GM12878 (cell line): ENCODE data around the gene MLXIPL.

Experiments
- BACH1 ChIP-seq: fragments of 450-650 bp; IDR thresholded peaks from 2 replicates; pipeline ENCODE4 v1.6.1; 2017; ENCODE audit warnings: mild to moderate bottlenecking, borderline replicate concordance
- CREB1 ChIP-seq: IDR thresholded peaks from 2 replicates; pipeline ENCODE4 v1.6.1; 2012; ENCODE audit warnings: low read depth, mild to moderate bottlenecking, inconsistent platforms
- POLR2A ChIP-seq: IDR thresholded peaks from 2 replicates; pipeline ENCODE4 v1.6.1; 2011; ENCODE audit warnings: low read depth, mild to moderate bottlenecking, low read length
- ZSCAN29 ChIP-seq: fragments of 450-650 bp; IDR thresholded peaks from 2 replicates; pipeline ENCODE4 v1.6.1; 2017; ENCODE audit warnings: mild to moderate bottlenecking, moderate library complexity
- TF ChIP-seq, protein P1 (sequence below), 3 experiments: IDR thresholded peaks in 2 of 3; conservative IDR thresholded peaks in 1 of 3; 2 replicates each; pipeline ENCODE4 v1.5.1; 2011; ENCODE audit warnings: low read depth in 3 of 3, low read length in 3 of 3, mild to moderate bottlenecking in 3 of 3, control low read depth in 2 of 3, moderate library complexity in 2 of 3, inconsistent platforms in 1 of 3, mixed read lengths in 1 of 3; ENCODE audit not compliant: control insufficient read depth in 2 of 3, insufficient read depth in 1 of 3; ENCODE audit errors: extremely low read depth in 1 of 3
- TF ChIP-seq, protein P2 (sequence below): fragments of 450-650 bp; IDR thresholded peaks from 2 replicates; pipeline ENCODE4 v1.6.1; 2014; ENCODE audit warnings: mild to moderate bottlenecking

DNA sequence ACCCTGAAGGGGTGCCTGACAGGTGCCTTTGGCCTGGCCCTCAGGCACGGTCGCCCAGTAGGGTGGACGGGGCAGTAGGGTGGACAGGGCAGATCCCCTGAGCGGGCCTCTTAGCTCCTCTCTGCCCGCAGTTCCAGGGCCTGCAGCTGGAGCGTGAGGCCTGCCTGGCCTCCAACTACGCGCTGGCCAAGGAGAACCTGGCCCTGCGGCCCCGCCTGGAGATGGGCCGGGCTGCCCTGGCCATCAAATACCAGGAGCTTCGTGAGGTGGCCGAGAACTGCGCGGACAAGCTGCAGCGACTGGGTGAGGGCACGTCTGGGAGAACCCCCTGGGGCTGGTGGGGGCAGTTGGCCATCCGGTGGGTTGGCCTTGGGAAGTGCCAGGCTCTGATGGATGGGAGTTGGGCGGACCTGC is 45.0 kb upstream of the MLXIPL start:
- TF ChIP-seq POLR2A (no peak), ZSCAN29 (no peak), BACH1 (no peak), CREB1 (no peak)
- TF ChIP-seq, protein P1, sequence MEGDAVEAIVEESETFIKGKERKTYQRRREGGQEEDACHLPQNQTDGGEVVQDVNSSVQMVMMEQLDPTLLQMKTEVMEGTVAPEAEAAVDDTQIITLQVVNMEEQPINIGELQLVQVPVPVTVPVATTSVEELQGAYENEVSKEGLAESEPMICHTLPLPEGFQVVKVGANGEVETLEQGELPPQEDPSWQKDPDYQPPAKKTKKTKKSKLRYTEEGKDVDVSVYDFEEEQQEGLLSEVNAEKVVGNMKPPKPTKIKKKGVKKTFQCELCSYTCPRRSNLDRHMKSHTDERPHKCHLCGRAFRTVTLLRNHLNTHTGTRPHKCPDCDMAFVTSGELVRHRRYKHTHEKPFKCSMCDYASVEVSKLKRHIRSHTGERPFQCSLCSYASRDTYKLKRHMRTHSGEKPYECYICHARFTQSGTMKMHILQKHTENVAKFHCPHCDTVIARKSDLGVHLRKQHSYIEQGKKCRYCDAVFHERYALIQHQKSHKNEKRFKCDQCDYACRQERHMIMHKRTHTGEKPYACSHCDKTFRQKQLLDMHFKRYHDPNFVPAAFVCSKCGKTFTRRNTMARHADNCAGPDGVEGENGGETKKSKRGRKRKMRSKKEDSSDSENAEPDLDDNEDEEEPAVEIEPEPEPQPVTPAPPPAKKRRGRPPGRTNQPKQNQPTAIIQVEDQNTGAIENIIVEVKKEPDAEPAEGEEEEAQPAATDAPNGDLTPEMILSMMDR (IDR thresholded peaks at IDR 0.05 in 2 of 3, conservative IDR thresholded peaks at IDR 0.05 in 1 of 3; ENCODE audit: control insufficient read depth in 2 of 3, extremely low read depth in 1 of 3, insufficient read depth in 1 of 3, low read depth in 3 of 3, low read length in 3 of 3), result no peak
- TF ChIP-seq, protein P2, sequence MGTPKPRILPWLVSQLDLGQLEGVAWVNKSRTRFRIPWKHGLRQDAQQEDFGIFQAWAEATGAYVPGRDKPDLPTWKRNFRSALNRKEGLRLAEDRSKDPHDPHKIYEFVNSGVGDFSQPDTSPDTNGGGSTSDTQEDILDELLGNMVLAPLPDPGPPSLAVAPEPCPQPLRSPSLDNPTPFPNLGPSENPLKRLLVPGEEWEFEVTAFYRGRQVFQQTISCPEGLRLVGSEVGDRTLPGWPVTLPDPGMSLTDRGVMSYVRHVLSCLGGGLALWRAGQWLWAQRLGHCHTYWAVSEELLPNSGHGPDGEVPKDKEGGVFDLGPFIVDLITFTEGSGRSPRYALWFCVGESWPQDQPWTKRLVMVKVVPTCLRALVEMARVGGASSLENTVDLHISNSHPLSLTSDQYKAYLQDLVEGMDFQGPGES, result no peak
